Kasumi-1 (cell line): ENCODE results near the gene DROSHA.
"Not testable (repeated sequence)": the region's sequence is repeated elsewhere in the genome, so short reads cannot be mapped to it uniquely, and the experiment has no call there.

Experiments
- DNase-seq, 2 experiments: peaks; one replicate each; lab custom pipeline; 2025; lab: John Stamatoyannopoulos, UW

The DROSHA gene, protein sequence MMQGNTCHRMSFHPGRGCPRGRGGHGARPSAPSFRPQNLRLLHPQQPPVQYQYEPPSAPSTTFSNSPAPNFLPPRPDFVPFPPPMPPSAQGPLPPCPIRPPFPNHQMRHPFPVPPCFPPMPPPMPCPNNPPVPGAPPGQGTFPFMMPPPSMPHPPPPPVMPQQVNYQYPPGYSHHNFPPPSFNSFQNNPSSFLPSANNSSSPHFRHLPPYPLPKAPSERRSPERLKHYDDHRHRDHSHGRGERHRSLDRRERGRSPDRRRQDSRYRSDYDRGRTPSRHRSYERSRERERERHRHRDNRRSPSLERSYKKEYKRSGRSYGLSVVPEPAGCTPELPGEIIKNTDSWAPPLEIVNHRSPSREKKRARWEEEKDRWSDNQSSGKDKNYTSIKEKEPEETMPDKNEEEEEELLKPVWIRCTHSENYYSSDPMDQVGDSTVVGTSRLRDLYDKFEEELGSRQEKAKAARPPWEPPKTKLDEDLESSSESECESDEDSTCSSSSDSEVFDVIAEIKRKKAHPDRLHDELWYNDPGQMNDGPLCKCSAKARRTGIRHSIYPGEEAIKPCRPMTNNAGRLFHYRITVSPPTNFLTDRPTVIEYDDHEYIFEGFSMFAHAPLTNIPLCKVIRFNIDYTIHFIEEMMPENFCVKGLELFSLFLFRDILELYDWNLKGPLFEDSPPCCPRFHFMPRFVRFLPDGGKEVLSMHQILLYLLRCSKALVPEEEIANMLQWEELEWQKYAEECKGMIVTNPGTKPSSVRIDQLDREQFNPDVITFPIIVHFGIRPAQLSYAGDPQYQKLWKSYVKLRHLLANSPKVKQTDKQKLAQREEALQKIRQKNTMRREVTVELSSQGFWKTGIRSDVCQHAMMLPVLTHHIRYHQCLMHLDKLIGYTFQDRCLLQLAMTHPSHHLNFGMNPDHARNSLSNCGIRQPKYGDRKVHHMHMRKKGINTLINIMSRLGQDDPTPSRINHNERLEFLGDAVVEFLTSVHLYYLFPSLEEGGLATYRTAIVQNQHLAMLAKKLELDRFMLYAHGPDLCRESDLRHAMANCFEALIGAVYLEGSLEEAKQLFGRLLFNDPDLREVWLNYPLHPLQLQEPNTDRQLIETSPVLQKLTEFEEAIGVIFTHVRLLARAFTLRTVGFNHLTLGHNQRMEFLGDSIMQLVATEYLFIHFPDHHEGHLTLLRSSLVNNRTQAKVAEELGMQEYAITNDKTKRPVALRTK (N-terminal part only)

DNA sequence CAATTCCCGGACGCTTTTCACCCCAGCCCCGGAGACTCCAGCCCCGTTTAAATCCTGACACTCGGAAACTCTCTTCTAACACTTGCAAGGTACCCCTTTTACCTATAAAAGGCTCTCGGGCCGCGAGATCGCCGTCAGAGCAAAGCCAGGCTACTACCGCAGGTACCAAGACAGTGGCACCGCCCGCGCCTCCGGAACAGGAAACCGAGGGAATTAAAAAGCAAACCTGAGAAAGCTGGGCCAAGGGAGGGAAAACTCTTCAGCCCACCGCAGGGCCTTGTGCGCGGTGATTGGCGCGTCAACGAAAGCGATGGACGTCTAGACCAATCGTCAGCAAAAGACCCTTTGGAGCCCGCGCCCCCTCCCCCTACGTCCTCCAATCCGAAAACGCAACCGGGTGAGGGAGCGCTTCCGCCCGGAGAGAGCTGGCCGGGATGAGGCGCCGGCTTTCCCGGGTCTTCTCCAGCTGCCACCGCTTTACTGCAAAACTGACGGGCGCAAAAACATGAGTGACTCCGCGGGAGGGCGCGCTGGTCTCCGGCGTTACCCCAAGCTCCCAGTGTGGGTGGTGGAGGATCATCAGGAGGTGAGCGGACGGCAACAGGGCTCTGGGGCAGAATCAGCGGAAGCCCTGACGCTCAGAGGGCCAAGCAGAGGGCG is at the start of gene DROSHA, which contains the start of gene C5orf22:
TSS of gene DROSHA (minus strand) at position 206 of the 660 bp plus-strand sequence. CDS start 3,034 bp downstream, outside the sequence.
TSS of gene C5orf22 (plus strand) at position 414 of the 660 bp plus-strand sequence. CDS start at position 506, 92 bp downstream.
- DNase-seq, result peak; percentile 96

DNA sequence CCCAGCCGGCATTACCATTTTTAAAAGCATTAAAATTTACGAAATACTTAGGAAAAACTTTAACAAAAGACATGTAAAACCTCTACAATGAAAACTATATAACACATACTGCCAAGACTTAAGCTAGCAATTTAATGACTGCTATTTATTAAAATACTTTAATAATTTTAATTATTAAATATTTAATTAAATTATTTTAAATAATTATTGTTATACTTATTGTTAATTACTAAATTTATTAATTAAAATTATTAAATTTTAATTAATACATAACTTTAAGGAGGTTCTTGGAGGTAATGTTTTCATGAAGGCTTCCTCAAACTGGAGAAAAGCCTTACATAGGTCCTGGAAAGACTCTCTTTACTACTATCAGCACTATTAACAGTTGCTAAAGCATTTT is 47.7 kb upstream of the DROSHA start:
- DNase-seq, result no peak

DNA sequence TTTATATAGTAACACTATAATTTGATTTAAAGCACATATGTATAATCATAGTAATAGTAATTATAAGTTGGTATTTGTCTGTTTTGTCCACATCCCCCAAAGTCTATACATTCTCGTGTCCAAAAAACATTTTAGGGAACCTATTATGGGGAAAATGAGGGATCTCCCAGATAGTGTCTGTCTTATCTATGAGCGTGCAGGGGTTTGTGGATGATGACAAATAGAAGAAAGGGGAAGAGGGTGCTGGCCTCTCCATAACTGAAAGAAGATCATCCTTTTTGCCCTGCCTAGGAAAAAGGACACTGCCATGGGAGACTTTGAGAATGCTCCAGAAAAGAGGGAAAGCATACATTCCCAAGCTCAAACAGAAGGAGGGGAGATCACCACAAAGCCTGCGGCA is 45.5 kb upstream of the DROSHA start:
- DNase-seq, result no peak

DNA sequence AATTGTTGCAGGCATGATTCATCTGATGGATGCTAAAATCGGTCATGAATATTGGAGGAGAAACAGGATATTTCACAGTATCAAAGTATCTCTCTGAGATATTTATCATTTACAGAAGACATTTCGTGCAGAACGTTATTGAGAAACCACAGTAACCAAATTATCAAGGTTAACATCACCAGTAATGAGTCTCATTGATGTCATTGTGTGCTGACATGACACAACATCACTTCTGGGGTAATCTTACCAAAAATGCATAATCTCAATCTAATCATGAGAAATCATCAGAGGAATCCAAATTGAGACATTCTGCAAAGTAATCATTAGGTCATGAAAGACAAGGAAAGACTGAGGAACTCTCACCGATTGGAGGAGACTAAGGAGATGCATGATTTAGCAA is 42.9 kb upstream of the DROSHA start:
- DNase-seq, result no peak

DNA sequence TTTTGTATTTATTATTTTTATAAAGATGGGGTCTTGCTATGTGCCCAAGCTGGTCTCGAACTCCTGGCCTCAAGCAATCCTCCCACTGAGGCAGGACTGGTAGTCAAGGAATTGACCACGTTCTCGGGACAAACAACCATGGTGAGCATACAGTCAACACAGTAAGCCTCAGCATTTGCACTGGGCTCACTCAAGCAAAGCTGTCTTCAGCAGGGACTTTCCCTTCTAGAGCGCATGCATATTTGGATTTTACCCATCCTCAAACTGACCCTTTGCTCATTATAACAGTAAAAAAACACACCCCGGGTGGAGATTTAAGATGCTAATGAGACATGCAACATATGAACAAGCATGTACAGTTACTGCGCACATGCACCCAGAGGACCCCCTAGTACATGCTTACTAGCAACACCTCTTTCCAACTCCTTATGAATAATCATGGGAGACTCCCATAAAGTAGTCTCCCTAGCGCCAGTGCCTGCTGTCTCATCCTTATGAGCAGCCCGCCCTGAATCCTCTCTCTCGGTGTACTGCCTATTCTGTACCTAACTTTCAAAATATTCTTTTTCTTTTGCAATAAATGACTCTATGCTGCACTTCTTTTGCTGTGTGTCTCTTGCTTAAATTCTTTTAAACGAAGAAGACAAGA is 41.7 kb upstream of the DROSHA start:
- no peak for DNase-seq

DNA sequence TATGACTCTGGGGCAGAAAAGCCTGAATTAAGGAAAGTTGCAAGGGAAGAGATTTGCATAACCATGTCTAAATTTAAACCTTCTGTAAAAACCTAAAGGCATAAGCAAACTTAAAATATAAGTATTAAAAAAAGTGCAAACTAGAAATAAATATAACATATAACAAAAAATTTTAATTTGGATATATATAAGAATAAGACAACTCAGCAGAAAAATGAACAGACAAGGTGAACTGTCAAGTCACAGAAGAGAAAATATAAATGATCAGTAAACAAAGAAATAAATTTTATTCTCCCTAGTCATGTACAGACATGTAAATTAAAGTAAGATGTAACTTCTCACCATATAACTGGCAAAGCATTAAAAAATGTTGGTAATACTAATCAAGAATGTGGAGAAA is 37.2 kb upstream of the DROSHA start:
- DNase-seq, result no peak

DNA sequence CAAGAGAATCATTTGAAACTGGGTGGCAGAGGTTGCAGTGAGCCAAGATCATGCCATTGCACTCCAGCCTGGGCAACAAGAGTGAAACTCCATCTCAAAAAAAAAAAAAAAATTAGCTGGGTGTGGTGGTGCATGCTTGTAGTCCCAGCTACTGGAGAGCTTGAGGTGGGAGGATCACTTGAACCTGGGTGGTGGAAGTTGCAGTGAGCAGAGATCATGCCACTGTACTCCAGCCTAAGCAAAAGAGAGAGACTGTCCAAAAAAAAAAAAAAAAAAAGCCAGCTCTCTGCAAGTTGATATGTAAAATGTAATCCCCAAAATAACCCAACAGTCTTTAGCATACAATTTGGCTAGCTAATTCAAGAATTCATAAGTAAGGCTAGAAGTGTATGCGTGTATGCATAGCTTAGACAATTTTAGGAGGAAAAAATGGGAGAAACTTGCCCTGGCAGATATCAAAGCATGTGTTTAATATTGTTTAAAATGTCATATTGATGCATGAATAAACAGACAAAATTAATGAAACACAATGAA is 36.5 kb upstream of the DROSHA start:
- DNase-seq, result no peak

DNA sequence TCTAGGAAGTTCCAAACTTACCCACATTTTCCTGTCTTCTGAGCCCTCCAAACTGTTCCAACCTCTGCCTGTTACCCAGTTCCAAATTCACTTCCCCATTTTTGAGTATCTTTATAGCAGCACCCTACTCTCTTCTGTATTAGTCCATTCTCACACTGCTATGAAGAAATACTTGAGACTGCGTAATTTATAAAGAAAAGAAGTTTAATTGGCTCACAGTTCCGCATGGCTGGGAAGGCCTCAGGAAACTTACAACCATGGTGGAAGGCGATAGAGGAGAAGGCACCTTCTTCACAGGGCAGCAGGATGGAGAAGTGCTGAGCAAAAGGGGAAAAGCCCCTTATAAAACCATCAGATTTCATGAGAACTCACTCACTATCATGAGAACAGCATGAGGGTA is 34.5 kb upstream of the DROSHA start:
- peak in 1 of 2 experiments; percentile 51 for DNase-seq

DNA sequence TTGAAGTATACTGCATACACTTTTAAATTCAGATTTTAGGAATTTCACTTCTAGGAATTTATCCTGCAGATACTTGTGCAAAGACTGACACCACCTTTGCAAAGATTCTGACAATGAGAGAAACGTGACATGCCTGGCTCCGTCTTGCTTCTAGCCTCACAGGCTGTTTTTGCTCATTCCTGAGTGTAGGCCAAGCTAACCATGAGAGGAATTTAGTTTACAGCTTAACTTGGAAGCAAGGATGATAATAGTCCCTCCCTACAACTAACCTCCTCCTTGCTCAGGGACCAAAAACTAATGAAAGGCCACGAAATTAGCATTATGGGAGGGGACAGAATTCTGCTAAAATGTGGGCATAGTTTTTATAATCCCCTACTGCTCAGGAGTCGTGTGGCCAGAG is 31.3 kb upstream of the DROSHA start:
- DNase-seq, result no peak

DNA sequence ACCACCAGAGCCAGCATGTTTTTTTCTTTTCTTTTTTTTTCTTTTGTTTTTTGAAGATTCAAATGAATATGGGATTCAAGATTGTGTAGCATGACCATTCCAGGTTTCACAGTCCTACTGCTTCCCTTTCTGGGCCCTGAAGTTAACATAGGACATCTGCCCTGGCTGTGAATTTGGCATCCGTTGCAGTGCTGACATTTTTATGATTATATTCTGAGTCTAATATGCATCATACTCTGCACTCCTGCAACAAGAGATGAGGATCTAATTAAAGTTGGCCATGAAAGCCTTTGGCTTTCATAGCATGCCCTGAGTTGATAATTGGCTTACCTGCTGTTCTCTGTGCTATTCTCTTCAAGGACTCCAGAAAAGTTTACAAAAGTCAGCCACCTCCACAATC is 30.1 kb upstream of the DROSHA start:
- no peak for DNase-seq

DNA sequence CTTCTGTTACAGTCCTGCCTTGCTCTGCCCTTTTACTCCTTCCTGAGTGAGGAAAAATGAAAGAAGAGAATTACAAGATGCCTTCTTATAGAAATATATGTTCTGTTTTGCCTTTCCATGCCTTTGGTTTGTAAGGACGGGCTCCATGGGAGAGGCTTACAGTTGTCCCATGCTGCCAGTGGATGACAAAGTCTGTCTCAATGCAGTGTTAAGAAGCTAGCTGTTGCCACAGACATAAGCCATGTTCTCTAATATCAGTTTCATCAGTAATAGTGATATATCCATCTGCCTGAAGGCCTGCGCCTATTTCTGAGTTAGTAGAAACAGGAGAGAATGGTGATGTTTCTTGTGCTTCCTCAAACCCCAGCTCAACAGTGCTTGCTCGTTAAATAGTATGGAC is 28.0 kb upstream of the DROSHA start:
- DNase-seq, result no peak

DNA sequence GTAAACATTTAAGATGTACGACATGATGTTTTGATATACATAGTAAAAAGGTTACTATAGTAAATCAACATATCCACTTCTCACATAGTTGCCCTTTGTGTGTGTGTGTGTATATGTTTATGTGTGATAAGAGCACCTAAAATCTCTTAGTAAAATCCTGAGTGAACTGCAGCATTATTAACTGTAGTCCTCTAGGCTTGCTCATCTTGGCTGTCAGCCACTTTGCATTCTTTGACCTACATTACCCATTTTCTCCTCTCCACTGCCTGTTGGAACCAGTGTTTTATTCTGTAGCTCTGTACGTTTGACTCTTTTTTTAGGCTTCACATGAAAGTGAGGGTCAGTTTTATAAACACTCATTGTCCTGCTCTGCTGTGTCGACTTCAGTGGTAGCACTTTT is 24.6 kb upstream of the DROSHA start:
- no peak for DNase-seq

DNA sequence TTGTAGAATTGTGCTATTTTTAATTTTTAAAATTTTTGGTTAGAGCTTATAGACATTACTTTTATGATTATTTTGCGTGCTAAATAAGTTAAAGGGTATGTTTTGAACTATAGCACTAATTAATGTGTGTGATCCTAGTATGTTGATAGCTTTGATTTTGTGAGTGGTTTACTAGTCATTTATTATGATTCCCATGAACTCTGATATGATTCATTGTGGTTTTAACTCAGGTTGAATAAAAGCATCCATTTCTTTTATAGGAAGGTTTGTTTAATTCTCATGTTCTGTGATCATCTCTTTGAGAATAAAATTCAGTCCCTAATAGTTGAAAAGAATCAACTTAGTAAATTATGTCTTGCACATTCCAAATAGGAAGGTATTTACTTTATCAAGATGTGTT is 22.7 kb upstream of the DROSHA start:
- no peak for DNase-seq

DNA sequence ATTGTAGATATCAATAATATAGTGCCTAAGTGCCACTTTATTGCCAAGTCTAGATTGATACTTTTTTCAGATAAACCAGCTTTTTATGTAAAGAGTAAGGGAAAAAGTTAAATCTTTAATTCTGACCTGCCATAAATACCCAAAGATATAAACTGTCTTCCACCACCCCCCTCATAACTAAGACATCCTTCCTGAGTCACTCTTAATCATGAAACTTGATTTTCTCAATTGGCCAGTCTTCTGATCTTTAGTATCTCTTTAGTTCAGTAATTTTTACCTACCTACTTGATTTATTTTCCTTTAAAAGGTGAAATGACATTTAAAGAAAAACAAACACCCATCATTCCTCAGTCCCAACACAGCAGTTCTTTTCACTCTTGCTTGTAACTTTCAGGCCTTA is 22.0 kb upstream of the DROSHA start:
- no peak for DNase-seq

DNA sequence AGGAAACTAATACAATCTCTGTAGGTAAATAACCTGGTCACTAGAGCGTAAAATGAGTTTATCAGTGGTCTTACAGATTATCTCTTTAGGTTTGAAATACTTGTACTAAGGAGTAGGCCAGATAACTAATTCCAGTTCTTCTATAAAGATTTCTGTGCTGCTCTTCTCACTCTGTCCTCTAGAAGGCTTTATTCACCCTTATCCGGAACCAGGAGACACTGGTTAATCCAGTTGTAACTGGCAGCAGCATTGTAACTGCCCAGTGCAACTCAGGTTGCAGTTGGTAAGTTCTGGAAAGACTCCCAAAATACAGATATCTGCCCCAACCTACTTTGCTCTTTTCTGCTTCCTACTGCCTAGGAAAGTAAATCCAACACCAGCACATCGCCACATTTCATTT is 20.0 kb upstream of the DROSHA start:
- peak in 1 of 2 experiments; percentile 3 for DNase-seq

DNA sequence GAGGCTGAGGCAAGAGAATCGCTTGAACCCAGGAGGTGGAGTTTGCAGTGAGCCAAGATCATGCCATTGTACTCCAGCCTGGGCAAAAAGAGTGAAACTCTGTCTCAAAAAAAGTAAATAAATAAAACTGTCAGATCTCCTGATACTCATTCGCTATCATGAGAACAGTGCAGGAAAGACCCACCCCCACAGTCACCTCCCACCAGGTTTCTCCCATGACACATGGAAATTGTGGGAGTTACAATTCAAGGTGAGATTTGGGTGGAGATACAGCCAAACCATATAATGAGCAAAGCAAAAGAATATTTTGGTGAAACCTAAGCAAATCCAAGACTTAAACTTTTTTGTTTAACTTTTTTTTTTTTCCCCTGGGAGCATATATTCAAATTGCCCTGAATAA is 17.2 kb upstream of the DROSHA start:
- DNase-seq, result not testable (repeated sequence)

DNA sequence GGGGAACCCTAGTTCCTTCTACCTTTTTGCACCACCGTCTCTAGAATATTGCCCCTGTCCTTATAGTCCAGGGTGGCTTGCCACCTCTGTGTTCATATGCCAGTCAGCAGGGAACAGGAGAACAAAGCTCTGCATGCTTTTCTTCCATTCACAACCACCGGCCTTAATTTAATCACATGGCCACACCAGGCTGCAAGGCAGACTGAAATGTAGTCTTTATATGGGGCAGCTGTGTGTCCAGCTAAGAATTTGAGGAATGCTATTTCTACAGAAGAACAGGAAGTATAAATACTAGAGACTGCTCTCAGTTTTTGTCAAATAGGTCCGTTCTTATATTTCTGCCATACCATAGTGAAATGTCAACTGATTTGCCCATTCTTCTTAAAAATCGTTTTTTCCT is 6.0 kb upstream of the DROSHA start:
- no peak for DNase-seq

DNA sequence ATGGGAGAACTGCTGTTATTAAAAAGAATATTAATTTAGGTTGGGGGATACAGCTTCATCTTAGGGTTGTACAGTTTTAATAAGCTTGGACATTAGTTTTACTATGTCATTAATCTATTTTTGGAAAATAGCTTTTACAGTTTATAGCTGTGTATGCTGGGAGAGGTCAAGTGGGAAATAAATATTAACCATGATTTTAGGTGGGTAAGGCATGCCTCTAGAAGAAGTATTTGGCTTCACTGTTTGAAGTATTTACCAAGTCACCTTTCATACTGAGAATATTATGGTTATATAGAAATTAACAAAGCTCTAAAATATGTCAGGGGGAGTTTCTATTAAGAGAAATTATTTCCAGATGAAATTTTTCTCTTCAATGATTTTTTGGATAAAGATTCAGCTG is 5.5 kb upstream of the DROSHA start:
- no peak for DNase-seq

DNA sequence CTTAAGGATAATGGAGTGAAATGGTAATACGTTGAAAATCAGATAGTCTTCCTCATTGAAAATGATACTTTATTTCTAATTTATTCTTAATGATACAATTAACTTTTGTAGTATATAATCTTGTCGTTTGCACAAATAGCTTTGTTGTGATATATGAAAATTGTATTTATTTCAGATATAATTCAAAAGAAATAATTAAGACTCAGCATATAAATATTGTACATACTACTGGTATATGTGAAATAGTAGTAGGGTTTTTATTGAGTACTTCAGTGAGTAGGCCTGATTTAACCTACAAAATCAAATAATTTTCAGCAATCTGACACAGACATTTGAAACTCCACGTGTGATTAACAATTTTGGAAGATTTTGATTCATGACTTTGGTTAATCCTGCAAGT is 5.0 kb upstream of the DROSHA start:
- no peak for DNase-seq

DNA sequence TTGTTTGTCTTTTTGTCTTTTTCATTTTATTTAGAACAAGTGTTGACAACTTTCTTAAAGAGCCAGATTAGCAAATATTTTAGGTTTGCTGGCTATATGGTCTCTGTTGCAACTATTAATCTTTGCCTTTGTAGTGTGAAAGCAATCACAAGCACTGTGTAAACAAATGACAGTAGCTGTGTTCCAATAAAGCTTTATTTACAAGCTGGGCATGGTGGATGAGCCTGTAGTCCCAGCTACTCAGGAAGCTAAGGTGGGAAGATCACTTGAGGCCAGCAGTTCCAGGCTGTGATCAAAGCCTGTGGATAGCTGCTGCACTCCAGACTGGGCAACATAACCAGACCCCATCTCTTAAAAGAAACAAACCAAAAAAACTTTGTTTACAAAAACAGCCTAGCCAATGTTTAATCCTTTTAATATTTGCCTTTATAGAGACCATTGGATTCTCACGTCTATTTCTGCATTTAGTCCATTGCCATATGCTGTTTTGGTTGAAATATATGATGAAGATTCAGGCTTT is 2.7 kb upstream of the DROSHA start:
- DNase-seq, result no peak

DNA sequence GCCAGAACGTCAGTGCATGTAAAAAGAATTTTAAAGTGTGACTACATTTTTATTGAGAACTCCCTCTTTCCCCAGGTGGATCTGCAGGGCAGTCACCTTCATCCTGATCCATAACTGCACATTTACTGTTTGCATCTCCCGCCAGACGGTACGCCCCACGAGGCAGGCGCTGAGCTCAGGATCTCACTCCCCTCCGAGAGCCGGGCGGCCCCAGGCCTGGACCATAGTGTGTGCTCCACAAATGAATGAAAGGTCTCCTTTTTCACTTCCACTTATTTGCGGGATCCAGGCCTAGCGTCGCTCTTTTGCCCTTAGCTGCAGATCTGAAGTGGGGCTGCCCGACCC is 378 bp downstream of the DROSHA start:
- DNase-seq, result peak; percentile 53 to 61
